HL-60 (cell line): ENCODE measurements around the gene CELF5.

Experiments
- CTCF ChIP-seq: IDR thresholded peaks from one replicate; pipeline ENCODE4 v1.5.1; 2011; ENCODE audit warnings: low read length, control low read depth, inconsistent platforms; ENCODE audit not compliant: insufficient read depth
- GABPA ChIP-seq: IDR thresholded peaks from 2 replicates; pipeline ENCODE4 v1.6.1; 2012; ENCODE audit warnings: low read depth
- POLR2AphosphoS5 ChIP-seq: IDR thresholded peaks from 2 replicates; pipeline ENCODE4 v1.6.1; 2012; ENCODE audit warnings: low read depth
- TF ChIP-seq, protein P1 (sequence below): IDR thresholded peaks from 2 replicates; pipeline ENCODE4 v1.6.1; 2012; ENCODE audit warnings: low read depth; ENCODE audit not compliant: insufficient replicate concordance

GRCh38 chr19:3268763-3269162 lies 44.3 kb downstream of the CELF5 start:
- TF ChIP-seq CTCF (no peak), POLR2AphosphoS5 (no peak), GABPA (no peak)
- TF ChIP-seq, protein P1, sequence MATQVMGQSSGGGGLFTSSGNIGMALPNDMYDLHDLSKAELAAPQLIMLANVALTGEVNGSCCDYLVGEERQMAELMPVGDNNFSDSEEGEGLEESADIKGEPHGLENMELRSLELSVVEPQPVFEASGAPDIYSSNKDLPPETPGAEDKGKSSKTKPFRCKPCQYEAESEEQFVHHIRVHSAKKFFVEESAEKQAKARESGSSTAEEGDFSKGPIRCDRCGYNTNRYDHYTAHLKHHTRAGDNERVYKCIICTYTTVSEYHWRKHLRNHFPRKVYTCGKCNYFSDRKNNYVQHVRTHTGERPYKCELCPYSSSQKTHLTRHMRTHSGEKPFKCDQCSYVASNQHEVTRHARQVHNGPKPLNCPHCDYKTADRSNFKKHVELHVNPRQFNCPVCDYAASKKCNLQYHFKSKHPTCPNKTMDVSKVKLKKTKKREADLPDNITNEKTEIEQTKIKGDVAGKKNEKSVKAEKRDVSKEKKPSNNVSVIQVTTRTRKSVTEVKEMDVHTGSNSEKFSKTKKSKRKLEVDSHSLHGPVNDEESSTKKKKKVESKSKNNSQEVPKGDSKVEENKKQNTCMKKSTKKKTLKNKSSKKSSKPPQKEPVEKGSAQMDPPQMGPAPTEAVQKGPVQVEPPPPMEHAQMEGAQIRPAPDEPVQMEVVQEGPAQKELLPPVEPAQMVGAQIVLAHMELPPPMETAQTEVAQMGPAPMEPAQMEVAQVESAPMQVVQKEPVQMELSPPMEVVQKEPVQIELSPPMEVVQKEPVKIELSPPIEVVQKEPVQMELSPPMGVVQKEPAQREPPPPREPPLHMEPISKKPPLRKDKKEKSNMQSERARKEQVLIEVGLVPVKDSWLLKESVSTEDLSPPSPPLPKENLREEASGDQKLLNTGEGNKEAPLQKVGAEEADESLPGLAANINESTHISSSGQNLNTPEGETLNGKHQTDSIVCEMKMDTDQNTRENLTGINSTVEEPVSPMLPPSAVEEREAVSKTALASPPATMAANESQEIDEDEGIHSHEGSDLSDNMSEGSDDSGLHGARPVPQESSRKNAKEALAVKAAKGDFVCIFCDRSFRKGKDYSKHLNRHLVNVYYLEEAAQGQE = no peak
